HG02943 (cell line): ENCODE measurements around the gene HDAC5.

Source experiments
- ATAC-seq: cut with Tn5 transposase; IDR thresholded peaks from one replicate; pipeline ENCODE4 v1.9.1; 2021; ENCODE audit warnings: mild to moderate bottlenecking, low read depth, moderate library complexity; ENCODE audit not compliant: unreplicated experiment

The HDAC5 gene

DNA sequence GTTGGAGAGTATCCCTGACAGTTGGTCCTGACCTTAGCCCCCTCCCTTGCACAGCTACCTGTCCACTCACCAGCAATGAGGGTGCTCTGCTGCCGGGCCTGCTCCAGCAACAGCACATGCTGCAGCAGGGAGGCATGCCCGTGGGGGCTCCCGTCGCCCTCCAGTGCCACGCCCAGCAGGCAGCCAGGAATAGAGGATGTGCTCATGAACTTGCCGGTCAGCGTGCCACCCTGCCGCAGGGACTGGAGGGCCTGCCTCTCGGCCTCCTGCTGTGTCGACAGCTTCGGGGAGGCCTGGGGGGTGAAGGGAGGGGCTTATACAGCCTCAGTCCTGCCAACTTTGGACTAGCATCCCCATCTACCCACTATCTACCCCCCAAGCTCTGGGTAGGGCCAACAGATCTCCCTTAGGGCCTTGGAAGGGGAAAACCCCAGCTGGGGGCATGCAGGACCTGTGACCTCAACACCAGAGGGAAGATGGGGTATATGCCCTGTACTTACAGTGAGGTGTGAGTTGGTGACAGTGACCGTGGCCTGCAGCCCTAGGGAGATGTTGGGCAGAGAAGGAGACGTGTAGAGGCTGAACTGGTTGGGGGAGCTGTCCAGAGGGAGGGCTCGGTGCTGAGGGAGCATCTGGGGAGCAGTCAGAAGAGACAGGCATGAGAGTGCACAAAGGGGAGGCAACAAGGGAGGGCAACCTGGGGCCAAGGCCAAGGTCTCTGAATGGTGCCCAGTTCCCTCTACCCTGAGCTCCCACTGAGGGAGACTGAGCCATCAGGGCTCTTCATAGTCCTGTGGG, 32.0 kb downstream of the HDAC5 start:
- no peak for ATAC-seq

DNA sequence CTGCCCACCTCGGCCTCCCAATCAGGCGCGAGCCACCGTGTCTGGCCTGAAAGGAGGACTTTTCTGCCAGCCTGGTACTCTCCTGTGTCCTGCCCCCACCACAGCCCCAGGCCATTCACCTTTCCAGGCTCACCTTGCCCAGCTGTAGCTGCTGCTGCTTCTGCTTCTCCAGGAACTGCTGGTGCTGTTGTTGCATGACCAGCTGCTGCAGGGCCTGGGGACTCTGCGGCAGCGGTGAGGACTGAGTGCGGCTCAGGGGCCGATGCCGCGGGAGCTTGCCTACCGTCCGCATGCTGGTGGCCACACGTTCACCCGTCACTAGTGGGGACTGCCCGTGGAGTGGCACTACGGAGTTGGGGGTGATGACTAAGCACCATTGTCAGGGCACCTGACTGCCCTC, 35.2 kb downstream of the HDAC5 start:
- ATAC-seq: no peak

DNA sequence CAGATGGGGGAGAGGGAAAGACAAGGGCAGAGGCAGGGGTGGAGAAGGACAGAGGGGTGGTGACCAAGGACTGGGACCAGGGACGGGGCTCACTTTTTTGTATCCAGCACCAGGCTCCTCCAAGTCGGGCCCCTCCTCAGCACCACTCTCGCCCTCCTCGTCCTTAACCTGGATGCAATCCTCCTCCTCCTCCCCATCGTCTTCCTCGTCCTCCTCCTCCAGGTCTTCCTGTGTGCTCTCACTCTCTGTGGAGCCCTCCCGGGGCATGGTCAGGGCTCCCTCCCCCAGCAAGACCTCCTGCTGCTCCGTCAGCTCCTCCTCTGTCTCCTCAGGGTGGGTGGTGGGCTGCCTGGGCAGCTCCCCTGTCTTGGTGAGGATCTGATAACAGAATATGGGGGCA, 36.1 kb downstream of the HDAC5 start:
- no peak for ATAC-seq

DNA sequence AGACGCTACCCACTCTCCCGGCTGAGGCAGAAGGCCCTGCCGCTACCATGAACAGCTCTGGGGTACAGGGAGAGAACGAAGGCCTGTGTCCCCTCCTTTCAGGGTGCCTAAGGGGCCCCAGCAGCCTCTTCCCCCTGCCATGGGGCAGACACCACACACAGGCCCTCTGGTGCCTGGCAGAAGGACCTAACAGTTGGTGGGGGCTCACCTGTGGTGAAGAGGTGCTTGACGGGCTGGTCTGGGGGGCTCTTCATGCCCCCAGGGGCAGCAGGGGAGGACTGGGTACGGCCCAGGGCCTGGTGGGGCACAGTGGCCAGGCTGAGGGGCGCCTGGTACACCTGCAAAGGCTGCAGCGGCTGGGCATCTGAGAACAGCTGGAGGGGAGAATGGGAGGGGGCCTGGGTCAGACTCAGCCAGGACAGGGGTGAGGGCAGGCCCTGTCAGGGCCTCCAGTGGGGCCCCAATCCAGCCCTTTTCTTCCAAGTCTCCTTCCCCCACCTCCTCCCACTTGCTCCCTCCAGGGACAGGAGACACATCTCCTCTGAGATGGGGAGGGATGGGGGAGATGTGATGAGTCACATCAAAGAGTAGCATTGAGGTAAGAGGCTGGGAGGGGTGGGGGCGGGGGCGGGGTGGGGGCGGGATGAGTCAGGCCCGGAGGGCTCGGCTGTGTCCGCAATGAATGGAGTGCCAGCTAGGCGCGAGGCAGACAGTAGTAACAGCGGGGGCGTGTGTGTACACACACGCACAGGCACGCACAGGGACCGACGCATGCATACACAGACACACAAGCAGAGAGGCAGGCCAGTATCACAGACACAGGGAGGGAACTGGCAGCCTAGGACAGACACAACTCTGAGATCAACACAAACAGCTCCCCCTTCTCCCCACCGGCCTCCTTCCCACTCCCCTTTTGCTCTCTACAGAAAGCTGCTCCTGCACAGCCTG, 36.8 kb downstream of the HDAC5 start:
- ATAC-seq: no peak

DNA sequence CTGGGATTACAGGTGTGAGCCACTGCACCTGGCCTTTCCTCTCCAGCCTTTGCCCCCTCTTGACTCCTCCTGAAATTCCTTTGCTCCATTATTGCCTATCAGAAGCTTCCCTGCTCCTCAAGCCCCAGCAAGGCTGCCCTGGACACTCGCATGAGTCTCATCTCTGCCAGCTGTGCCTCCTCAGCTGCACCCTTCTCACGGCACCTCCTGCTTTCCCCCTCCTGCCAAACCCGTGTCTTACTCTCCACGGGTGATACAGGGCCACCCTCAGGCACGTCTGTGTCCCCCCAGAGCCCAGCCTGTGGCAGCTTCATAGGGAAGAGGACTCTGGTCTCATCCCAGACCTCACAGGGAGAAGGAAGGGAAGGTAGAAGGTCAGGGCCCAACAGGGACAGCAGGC, 37.5 kb downstream of the HDAC5 start:
- ATAC-seq: no peak

DNA sequence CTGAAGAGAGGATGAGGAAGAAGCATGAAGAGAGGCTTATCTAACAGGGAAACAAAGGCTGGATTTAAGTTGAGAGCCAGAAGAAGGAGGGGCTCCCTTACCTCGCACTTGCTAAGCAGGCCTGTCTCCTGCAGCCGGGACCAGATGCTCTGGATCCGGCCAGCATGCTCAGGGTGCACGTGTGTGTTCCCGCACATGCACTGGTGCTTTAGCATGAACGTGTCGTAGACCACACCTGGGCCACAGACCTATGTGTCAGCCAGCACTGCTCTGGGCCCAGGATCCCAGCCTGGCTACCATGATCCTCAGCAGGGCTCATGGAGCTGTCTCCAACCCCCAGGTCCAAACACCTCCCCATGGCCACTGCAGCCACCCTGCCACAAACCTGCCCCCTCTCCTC, 38.5 kb downstream of the HDAC5 start:
- no peak for ATAC-seq

- no peak for ATAC-seq
Measured at GRCh38 chr17:44084131-44084538, 39.3 kb downstream of the HDAC5 start.

DNA sequence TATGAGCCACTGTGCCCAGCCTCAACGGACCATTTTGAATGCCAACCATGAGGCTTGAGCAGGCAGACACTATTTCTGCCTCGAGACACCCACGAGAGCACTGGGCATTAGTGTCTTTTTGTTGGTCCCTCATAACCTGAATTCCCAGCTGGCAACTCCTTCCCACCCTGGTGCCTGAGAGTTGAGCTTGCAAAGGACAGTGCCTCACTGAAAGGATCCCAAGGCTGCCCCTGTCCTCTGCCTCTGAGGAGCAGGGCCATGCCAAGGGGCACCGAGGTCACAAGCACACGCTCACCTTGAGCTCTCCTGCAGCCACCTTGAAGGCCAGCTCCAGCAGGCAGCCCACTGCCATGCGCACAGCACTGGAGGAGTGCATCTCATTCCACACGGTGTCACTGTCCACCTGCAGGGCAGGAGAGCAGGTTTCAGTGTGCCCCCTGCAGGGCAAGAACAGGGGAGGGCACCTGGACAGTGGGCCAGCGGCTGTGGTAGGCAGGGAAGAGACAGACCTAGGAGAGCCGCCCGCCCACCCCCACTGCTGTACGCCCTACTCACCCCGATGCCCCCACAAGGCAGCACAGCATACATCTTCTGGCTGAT, 40.1 kb downstream of the HDAC5 start:
- no peak for ATAC-seq

DNA sequence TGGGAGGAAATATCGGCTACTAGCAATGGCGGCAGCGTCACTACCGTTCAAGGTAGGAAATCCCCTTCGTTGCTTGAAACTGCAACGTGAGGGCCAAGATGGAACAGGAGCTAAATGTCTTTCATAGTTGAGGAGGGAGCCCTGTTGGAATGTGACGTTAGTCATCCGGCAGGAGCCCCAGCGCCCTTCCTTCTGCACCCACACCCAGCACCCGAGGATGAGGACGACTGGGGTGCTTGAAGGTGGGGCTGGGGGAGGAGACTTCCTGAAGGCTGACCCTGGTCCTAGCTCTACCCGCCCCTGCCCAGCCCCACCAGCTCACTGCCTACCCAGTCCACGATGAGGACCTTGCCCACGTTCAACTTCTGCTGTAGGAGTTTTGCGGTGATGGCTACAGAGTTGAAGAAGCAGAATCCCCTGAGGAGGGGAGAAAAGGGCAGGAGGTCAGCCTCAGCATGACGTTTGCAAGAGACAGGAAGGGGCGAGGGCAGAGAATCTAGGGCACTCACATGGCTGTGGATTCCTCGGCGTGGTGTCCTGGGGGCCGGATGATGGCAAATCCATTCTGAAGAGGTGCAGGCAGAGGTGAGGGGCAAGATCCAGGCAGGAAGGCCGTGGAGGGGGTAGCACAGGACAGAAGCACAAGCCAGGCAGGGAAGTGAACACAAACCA, 41.0 kb downstream of the HDAC5 start:
- no peak for ATAC-seq

DNA sequence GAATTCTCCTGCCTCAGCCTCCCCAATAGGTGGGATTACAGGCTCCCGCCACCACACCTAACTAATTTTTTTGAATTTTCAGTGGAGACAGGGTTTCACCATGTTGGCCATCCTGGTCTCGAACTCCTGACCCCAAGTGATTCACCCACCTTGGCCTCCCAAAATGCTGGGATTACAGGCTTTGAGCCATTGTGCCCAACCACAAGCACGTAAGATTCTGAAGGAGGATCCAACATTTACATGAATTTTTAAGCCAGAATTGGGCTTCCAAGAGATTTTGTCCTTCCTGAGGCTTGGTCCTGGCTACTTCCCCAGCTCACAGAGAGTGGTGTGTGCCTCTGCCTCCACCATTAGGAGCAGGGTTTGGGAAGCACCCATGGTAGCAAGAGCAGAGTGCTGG, 41.8 kb downstream of the HDAC5 start:
- no peak for ATAC-seq

- no peak for ATAC-seq
Measured at GRCh38 chr17:44079877-44080821, 43.3 kb downstream of the HDAC5 start.

DNA sequence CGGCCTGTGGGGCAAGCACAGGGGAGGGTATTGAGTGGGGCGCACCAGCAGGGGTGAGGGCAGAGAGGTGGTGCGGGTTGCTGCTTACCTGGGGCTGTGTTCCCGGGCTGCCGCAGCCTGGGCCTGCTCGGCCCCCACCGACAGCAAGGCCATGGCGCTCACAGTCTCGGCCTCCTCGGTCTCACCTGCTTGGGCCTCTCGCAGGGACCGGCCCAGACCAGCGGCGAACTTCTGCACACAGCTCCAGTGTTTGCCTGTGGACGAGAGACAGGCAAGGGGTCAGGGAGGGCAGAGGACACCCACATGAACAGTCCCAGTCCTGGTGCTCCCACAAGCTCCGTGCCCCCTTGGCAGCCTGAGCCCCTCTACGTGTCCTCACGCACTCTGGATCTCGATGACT, 45.0 kb downstream of the HDAC5 start:
- ATAC-seq: no peak

- ATAC-seq: no peak
Measured at GRCh38 chr17:44077595-44077909, 45.9 kb downstream of the HDAC5 start.

DNA sequence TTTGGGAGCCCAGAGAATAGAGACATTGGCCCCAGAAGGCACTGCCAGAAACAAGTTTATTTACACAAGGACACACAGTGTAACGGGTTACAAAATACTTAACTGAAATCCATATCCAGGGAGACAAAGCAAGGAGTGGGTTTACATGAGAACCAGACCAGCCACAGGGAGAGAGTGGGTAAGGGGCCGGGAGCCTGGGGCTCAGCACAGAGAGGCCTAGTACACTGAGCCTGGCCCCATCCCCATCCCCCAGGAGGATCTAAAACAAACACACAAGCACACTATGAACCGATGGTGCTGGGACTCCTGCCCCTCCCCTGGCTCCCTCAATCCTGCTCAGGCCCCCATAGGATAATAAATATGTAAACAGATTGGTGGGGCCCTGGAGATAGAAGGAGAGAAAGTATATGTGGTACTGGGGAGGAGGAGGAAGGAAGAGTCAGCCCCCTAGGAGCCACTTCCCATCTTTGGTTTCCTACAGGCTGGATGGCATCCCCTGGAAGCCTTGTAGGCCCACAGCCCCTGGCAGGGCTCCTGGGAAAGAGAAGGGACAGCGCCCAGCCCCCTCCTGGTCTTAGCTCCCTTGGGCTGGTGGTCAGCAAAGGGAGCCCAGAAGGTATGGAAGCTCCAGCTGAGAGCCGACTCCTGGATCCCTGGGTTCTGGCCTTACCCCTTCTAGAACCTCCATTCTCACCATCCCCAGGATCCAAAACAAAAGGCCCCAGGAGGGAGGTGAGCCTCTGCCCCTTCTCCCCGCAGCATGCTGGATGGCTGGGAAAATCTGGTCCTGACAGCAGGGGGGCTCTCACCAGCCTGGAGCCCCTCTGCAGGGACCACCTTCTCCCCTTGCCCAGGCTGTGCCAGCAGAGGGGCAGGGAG, 46.5 kb downstream of the HDAC5 start:
- ATAC-seq: no peak

GRCh38 chr17:44075598-44076293, 47.7 kb downstream of the HDAC5 start:
- no peak for ATAC-seq

DNA sequence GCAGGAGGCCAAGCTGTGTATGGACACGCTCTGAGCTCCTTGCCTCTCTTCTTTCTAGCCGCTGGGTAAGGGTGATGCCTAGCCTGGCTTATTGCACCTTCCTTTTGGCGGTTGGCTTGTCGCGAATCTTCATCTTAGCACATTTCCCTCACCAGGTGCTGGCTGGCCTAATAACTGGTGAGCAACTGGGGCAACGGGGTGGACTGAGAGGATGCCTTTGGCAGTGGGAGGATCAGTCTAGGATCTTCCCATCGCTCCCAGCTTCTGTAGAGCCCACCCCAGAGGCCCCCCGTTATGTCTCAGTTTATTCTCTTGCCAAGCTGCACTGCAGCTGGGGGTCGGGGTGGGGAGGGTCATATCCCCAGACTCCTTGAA, 48.5 kb downstream of the HDAC5 start:
- ATAC-seq: no peak

DNA sequence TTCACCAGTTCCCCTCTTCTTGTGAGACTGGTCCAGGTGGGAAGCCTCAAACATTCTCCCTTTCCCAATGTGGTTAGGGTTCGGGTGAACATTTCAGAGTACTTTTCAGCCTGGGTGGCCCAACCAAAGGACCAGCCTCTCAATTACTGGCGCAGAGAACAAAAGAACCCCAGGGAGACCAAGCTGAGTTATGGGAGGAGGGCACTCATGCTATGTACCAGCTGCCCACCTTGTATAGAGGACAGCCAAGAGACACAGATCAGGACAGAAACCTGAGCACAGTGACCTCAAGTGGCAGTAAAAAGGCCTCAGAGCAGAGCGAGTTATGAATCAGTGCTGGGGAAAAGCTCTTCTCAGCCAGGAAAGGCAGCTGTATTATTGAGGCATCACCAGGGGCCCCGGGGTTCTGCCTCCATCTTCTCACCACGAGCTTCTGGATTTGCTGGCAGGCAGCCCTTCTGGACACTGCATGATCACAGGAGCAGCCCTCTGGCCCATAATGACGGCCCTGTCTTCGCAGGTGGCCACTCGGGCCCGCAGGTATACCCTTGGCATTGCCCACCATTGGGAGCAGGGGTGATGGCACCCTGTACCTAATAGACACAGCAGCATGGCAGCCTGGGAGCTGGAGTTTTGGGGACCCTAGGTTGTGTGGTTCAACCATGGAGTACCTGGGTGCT, 49.1 kb downstream of the HDAC5 start:
- no peak for ATAC-seq

GRCh38 chr17:44071772-44072171, 51.7 kb downstream of the HDAC5 start:
- ATAC-seq: no peak
